Trophoblast cell (in vitro differentiated cells and primary cell): ENCODE data around the gene COL2A1. TPM values are rescaled to one million over a fixed set of nuclear protein-coding genes. Genes with fewer than 3 reads are reported as not detected.

Source experiments
- DNase-seq, 2 donors: peaks; one replicate each; pipeline ENCODE4 v3.0.0-alpha.2; 2016
- H2AFZ ChIP-seq: 2 replicates; pipeline ENCODE4 v1.6.1; 2013; ENCODE audit warnings: low read length, moderate library complexity, mild to moderate bottlenecking; ENCODE audit not compliant: insufficient read depth, poor library complexity
- H2AK5ac ChIP-seq: 2 replicates; pipeline ENCODE4 v1.6.1; 2013; ENCODE audit warnings: mild to moderate bottlenecking, low read length
- H2BK120ac ChIP-seq: 2 replicates; pipeline ENCODE4 v1.6.1; 2013; ENCODE audit warnings: low read length, mild to moderate bottlenecking, moderate library complexity; ENCODE audit not compliant: insufficient read depth, poor library complexity
- H2BK12ac ChIP-seq: 2 replicates; pipeline ENCODE4 v1.6.1; 2013; ENCODE audit warnings: mild to moderate bottlenecking, low read length, moderate library complexity
- H2BK5ac ChIP-seq: 2 replicates; pipeline ENCODE4 v1.6.1; 2013; ENCODE audit warnings: low read length, low read depth, moderate library complexity, mild to moderate bottlenecking; ENCODE audit not compliant: poor library complexity
- H3K14ac ChIP-seq: 2 replicates; pipeline ENCODE4 v1.6.1; 2013; ENCODE audit warnings: mild to moderate bottlenecking, low read length
- H3K18ac ChIP-seq: 2 replicates; pipeline ENCODE4 v1.6.1; 2013; ENCODE audit warnings: mild to moderate bottlenecking, low read length
- H3K23ac ChIP-seq: 2 replicates; pipeline ENCODE4 v1.6.1; 2013; ENCODE audit warnings: low read length
- H3K27ac ChIP-seq: 2 replicates; pipeline ENCODE4 v1.5.1; 2013; ENCODE audit warnings: low read depth, mild to moderate bottlenecking, inconsistent platforms, low read length, moderate library complexity
- H3K27me3 ChIP-seq: 2 replicates; pipeline ENCODE4 v1.6.1; 2013; ENCODE audit warnings: inconsistent platforms, mild to moderate bottlenecking, low read length, moderate library complexity; ENCODE audit not compliant: insufficient read depth
- H3K36me3 ChIP-seq, 2 experiments: 1 replicate in 1 of 2; 2 replicates in 1 of 2; pipeline ENCODE4 v1.6.1; 2013; ENCODE audit warnings: low read length in 2 of 2, mild to moderate bottlenecking in 2 of 2, moderate library complexity in 1 of 2; ENCODE audit not compliant: insufficient read depth in 2 of 2, control insufficient read depth in 1 of 2
- H3K4ac ChIP-seq: 2 replicates; pipeline ENCODE4 v1.6.1; 2013; ENCODE audit warnings: low read depth, mild to moderate bottlenecking, low read length, moderate library complexity
- H3K4me1 ChIP-seq, 2 experiments: 1 replicate in 1 of 2; 2 replicates in 1 of 2; pipeline ENCODE4 v1.6.1; 2013; ENCODE audit warnings: low read length in 2 of 2, mild to moderate bottlenecking in 2 of 2, moderate library complexity in 1 of 2; ENCODE audit not compliant: insufficient read depth in 2 of 2, control insufficient read depth in 1 of 2
- H3K4me2 ChIP-seq: 2 replicates; pipeline ENCODE4 v1.6.1; 2013; ENCODE audit warnings: inconsistent platforms, mild to moderate bottlenecking, low read length, moderate library complexity
- H3K4me3 ChIP-seq: 2 replicates; pipeline ENCODE4 v1.5.1; 2013; ENCODE audit warnings: mild to moderate bottlenecking, low read depth, low read length, inconsistent platforms
- H3K79me1 ChIP-seq: one replicate; pipeline ENCODE4 v1.6.1; 2013; ENCODE audit warnings: low read length
- H3K79me2 ChIP-seq: 2 replicates; pipeline ENCODE4 v1.6.1; 2013; ENCODE audit warnings: low read length, mild to moderate bottlenecking; ENCODE audit not compliant: control insufficient read depth, insufficient read depth, poor library complexity
- H3K9ac ChIP-seq: 2 replicates; pipeline ENCODE4 v1.6.1; 2013; ENCODE audit warnings: mild to moderate bottlenecking, low read length
- H3K9me3 ChIP-seq: 2 replicates; pipeline ENCODE4 v1.6.1; 2013; ENCODE audit warnings: low read depth, mild to moderate bottlenecking, control low read depth, inconsistent platforms, low read length; ENCODE audit not compliant: insufficient read depth
- H4K12ac ChIP-seq: 2 replicates; pipeline ENCODE4 v1.6.1; 2013; ENCODE audit warnings: low read depth, mild to moderate bottlenecking, low read length, moderate library complexity
- H4K8ac ChIP-seq: 2 replicates; pipeline ENCODE4 v1.6.1; 2013; ENCODE audit warnings: low read depth, mild to moderate bottlenecking, low read length, moderate library complexity
- H4K91ac ChIP-seq: one replicate; pipeline ENCODE4 v1.6.1; 2013; ENCODE audit warnings: low read depth, mild to moderate bottlenecking, low read length, moderate library complexity
- WGBS: extraction: QIAGEN DNeasy Blood & Tissue Kit; methylation state at CpG from one replicate; pipeline ENCODE4 v1.1.7; 2013; ENCODE audit warnings: missing lambda C conversion rate; ENCODE audit not compliant: insufficient read length, insufficient coverage; ENCODE audit errors: extremely low coverage; 5-methylcytosine and 5-hydroxymethylcytosine counted together
- polyA plus RNA-seq: library from polyadenylated mRNA; stranded (reverse); fragments of 200-250 nt; gene quantifications from 2 replicates; pipeline ENCODE4 v1.2.3, GENCODE V29; 2013

The COL2A1 gene
- 72.0 and 81.5 TPM in 2 replicates for polyA plus RNA-seq

- peak within 1 kb of the TSS; percentile 31 for H3K14ac ChIP-seq
- peaks cover 19 to 39% of the 10 kb centered on the region in 2 experiments for H3K4me1 ChIP-seq
- no peak within 1 kb of the TSS for H3K27ac ChIP-seq
- no peak within 1 kb of the TSS for H3K23ac ChIP-seq
- H3K9ac ChIP-seq = peak within 1 kb of the TSS; percentile 20
- peak within 1 kb of the TSS; percentile 40 for H2BK12ac ChIP-seq
- H3K4me3 ChIP-seq = peak within 1 kb of the TSS; percentile 70
- peaks cover 25% of the 10 kb centered on the region for H3K79me1 ChIP-seq
- peaks cover 0 to 2% of the 10 kb centered on the region in 2 experiments for H3K36me3 ChIP-seq
- H3K9me3 ChIP-seq = no peaks in the 10 kb centered on the region
- H4K91ac ChIP-seq = peak within 1 kb of the TSS; percentile 61
- H3K4ac ChIP-seq = no peak within 1 kb of the TSS
- H3K18ac ChIP-seq = peak within 1 kb of the TSS; percentile 62
- H2BK5ac ChIP-seq = peak within 1 kb of the TSS; percentile 20
- H2AFZ ChIP-seq = peak within 1 kb of the TSS; percentile 40
- peak; percentile 25 to 64 for DNase-seq
- H4K12ac ChIP-seq = no peak within 1 kb of the TSS
- H4K8ac ChIP-seq = peak within 1 kb of the TSS; percentile 34
- peak within 1 kb of the TSS; percentile 60 for H2BK120ac ChIP-seq
- WGBS = no CpG with 5 or more reads among the region's 83 CpGs
- H3K27me3 ChIP-seq = peaks cover 45% of the 10 kb centered on the region
- H3K79me2 ChIP-seq = no peaks in the 10 kb centered on the region
- H3K4me2 ChIP-seq = peak within 1 kb of the TSS; percentile 89
- peak within 1 kb of the TSS; percentile 16 for H2AK5ac ChIP-seq
Observed at GRCh38 chr12:48004053-48004941, at the start of gene COL2A1. Gene COL2A1, minus strand, starts transcription at chr12:48004476. Its CDS starts 155 bp downstream, at chr12:48004321.

- Histone ChIP-seq H2BK120ac (no peak overlapping the region), H4K91ac (no peak overlapping the region), H2AFZ (no peak overlapping the region), H3K18ac (no peak overlapping the region), H3K9me3 (no peaks in the 10 kb centered on the region), H3K4me1 (no peaks in the 10 kb centered on the region), H2BK12ac (no peak overlapping the region), H3K27ac (no peak overlapping the region), H2BK5ac (no peak overlapping the region), H3K23ac (no peak overlapping the region), H4K8ac (no peak overlapping the region), H3K4me3 (no peak overlapping the region), H3K79me2 (no peaks in the 10 kb centered on the region), H2AK5ac (no peak overlapping the region), H3K4me2 (no peak overlapping the region), H3K79me1 (no peaks in the 10 kb centered on the region), H3K9ac (no peak overlapping the region), H3K14ac (no peak overlapping the region), H3K4ac (no peak overlapping the region), H3K36me3 (peaks cover 2 to 3% of the 10 kb centered on the region in 2 experiments), H4K12ac (no peak overlapping the region), H3K27me3 (no peaks in the 10 kb centered on the region)
- no CpG with 5 or more reads among the region's 4 CpGs for WGBS
- no peak for DNase-seq
Observed at GRCh38 chr12:48053883-48054282, 49.6 kb upstream of the COL2A1 start.

- Histone ChIP-seq H3K23ac (no peak overlapping the region), H3K27me3 (no peaks in the 10 kb centered on the region), H3K4me2 (no peak overlapping the region), H3K4ac (no peak overlapping the region), H3K4me1 (no peaks in the 10 kb centered on the region), H3K4me3 (no peak overlapping the region), H2BK120ac (no peak overlapping the region), H2AFZ (no peak overlapping the region), H4K8ac (no peak overlapping the region), H3K18ac (no peak overlapping the region), H3K14ac (no peak overlapping the region), H2BK12ac (no peak overlapping the region), H4K91ac (no peak overlapping the region), H3K79me2 (no peaks in the 10 kb centered on the region), H3K79me1 (no peaks in the 10 kb centered on the region), H4K12ac (no peak overlapping the region), H3K9me3 (no peaks in the 10 kb centered on the region), H2BK5ac (no peak overlapping the region), H2AK5ac (no peak overlapping the region), H3K36me3 (peaks cover 2 to 3% of the 10 kb centered on the region in 2 experiments), H3K9ac (no peak overlapping the region), H3K27ac (no peak overlapping the region)
- no peak for DNase-seq
- WGBS = no CpG with 5 or more reads among the region's 3 CpGs
Observed at GRCh38 chr12:48053122-48053521, 48.8 kb upstream of the COL2A1 start.

- no peak overlapping the region for H3K4ac ChIP-seq
- H3K9ac ChIP-seq = no peak overlapping the region
- H3K36me3 ChIP-seq = peaks cover 2 to 3% of the 10 kb centered on the region in 2 experiments
- no peak overlapping the region for H3K23ac ChIP-seq
- no peak overlapping the region for H3K4me2 ChIP-seq
- H3K27me3 ChIP-seq = no peaks in the 10 kb centered on the region
- no peak overlapping the region for H2BK5ac ChIP-seq
- H4K12ac ChIP-seq = no peak overlapping the region
- DNase-seq = no peak
- no peaks in the 10 kb centered on the region for H3K4me1 ChIP-seq
- H2AK5ac ChIP-seq = no peak overlapping the region
- no peak overlapping the region for H3K27ac ChIP-seq
- WGBS = no CpG with 5 or more reads among the region's 2 CpGs
- H3K79me1 ChIP-seq = no peaks in the 10 kb centered on the region
- no peak overlapping the region for H2BK12ac ChIP-seq
- H3K4me3 ChIP-seq = no peak overlapping the region
- no peaks in the 10 kb centered on the region for H3K9me3 ChIP-seq
- H3K18ac ChIP-seq = no peak overlapping the region
- H3K79me2 ChIP-seq = no peaks in the 10 kb centered on the region
- H4K91ac ChIP-seq = no peak overlapping the region
- H4K8ac ChIP-seq = no peak overlapping the region
- H2AFZ ChIP-seq = no peak overlapping the region
- H2BK120ac ChIP-seq = no peak overlapping the region
- no peak overlapping the region for H3K14ac ChIP-seq
Observed at GRCh38 chr12:48051681-48052080, 47.4 kb upstream of the COL2A1 start.
